SK-N-MC (cell line): ENCODE measurements around the gene LRIG3.

Experiments
- DNase-seq: peaks from one replicate; pipeline ENCODE4 v3.0.0-alpha.2; 2011; ENCODE audit warnings: low read depth, low spot score
- H3K27ac ChIP-seq: fragments of 200-600 bp; sonication (generic); 2 replicates; pipeline ENCODE4 v1.5.1; 2016; ENCODE audit warnings: mixed run types
- H3K36me3 ChIP-seq: fragments of 200-600 bp; sonication (generic); 2 replicates; pipeline ENCODE4 v1.6.1; 2017; ENCODE audit warnings: antibody characterized with exemption, low read length, mixed read lengths; ENCODE audit not compliant: insufficient read depth
- H3K4me3 ChIP-seq: fragments of 200-600 bp; sonication (generic); 2 replicates; pipeline ENCODE4 v1.5.1; 2016
- H3K9ac ChIP-seq: fragments of 200-600 bp; sonication (generic); 2 replicates; pipeline ENCODE4 v1.8.0; 2017; ENCODE audit warnings: mixed run types, mixed read lengths; ENCODE audit not compliant: insufficient read length
- H3K9me3 ChIP-seq: fragments of 200-600 bp; sonication (generic); 2 replicates; pipeline ENCODE4 v1.6.1; 2017; ENCODE audit warnings: low read depth, mild to moderate bottlenecking, antibody characterized with exemption, low read length, moderate library complexity, mixed read lengths
- EZH2 ChIP-seq: fragments of 200-600 bp; sonication (generic); IDR thresholded peaks from one replicate; pipeline ENCODE4 v1.6.1; 2017; ENCODE audit warnings: antibody characterized with exemption
- FOXP2 ChIP-seq: optimal IDR thresholded peaks from 2 replicates; pipeline ENCODE3; 2011; ENCODE audit warnings: mild to moderate bottlenecking, moderate library complexity; ENCODE audit not compliant: insufficient read depth; ENCODE audit errors: extremely low read length, control extremely low read depth
- POLR2AphosphoS5 ChIP-seq: IDR thresholded peaks from 2 replicates; pipeline ENCODE4 v1.6.1; 2012; ENCODE audit warnings: mild to moderate bottlenecking, low read depth, low read length, borderline replicate concordance

The LRIG3 gene

DNA sequence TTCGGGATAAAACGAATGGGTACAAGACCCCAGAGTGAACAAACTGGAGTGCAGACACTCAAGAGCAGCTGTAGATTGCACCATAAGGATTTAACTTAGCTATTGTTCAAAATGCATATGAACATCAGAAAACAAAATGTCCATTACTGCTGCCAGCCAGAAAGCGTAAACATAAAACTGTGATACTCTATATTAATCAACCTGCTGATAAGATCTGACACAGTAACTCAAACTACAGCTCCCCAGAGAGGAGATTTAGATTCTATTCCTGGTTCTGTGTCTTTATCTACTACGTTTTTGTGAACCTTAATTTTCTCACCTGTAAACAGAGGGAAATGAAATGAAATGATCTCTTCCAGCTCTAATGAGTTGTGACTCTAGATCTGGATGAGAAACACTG lies 22.3 kb downstream of the LRIG3 start:
- Histone ChIP-seq H3K27ac (no peak overlapping the region), H3K36me3 (peaks cover 37% of the 10 kb centered on the region), H3K4me3 (no peak overlapping the region), H3K9ac (no peak overlapping the region), H3K9me3 (no peaks in the 10 kb centered on the region)
- no peak for DNase-seq
- no peak for TF ChIP-seq POLR2AphosphoS5
- no peak for TF ChIP-seq FOXP2
- TF ChIP-seq EZH2, result no peak

- DNase-seq, result no peak
- Histone ChIP-seq H3K9me3 (no peaks in the 10 kb centered on the region), H3K9ac (no peak overlapping the region), H3K27ac (no peak overlapping the region), H3K36me3 (peaks cover 31% of the 10 kb centered on the region), H3K4me3 (no peak overlapping the region)
- TF ChIP-seq FOXP2, result no peak
- no peak for TF ChIP-seq EZH2
- TF ChIP-seq POLR2AphosphoS5, result no peak
Measured at GRCh38 chr12:58896278-58896677, 24.0 kb downstream of the LRIG3 start.

DNA sequence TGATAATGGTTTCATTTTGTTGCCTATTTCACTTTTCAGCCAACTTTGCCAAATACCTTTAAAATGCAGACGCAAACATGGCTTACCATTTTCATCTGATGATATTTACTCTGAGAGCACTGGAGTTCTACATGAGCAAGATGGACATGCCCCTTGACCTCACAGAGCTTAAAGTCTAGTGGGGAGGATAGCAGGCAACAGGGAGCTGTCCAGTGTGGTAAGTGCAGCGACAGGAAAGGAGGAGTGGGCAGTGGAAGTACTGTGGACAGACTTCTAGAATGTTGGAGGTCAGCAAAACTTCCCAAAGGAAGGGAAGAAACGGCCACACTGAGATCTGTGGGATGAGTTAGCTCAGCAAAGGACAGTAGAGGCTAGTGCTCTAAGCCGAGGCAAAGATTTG lies 25.3 kb downstream of the LRIG3 start:
- no peak for TF ChIP-seq POLR2AphosphoS5
- TF ChIP-seq EZH2, result no peak
- TF ChIP-seq FOXP2, result no peak
- no peak overlapping the region; the same call in 1 of the 2 replicates for H3K27ac ChIP-seq
- no peak for DNase-seq
- H3K9me3 ChIP-seq, result no peaks in the 10 kb centered on the region
- no peak overlapping the region for H3K9ac ChIP-seq
- peaks cover 27% of the 10 kb centered on the region for H3K36me3 ChIP-seq
- no peak overlapping the region for H3K4me3 ChIP-seq

DNA sequence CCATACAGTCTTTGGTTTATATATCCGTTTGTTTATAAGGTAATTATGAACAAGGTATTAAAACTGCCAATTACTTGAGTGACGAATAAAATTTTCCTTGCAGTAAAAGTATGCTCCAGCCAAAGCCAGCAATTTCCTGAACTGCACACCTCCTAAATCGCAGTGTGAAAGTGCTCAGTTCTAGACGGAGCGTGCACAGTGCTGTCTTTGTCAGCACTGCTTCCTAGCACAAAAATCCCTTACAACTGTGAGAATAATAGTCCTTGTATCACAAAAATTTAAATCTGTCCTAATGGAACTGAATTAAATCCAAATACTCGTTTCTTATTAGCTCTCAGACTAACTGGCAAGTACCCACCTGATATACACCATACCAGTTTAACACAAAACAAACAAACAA lies 26.3 kb downstream of the LRIG3 start:
- DNase-seq, result no peak

GRCh38 chr12:58893495-58893894 lies 26.8 kb downstream of the LRIG3 start:
- DNase-seq, result no peak
- Histone ChIP-seq H3K27ac (no peak overlapping the region), H3K4me3 (no peak overlapping the region), H3K9me3 (no peaks in the 10 kb centered on the region), H3K36me3 (peaks cover 33% of the 10 kb centered on the region), H3K9ac (no peak overlapping the region)
- TF ChIP-seq EZH2 (no peak), POLR2AphosphoS5 (no peak), FOXP2 (no peak)

More for the DNA sequence above, 26.3 kb downstream of the LRIG3 start:
- no peak overlapping the region for H3K9ac ChIP-seq
- no peak overlapping the region for H3K27ac ChIP-seq
- TF ChIP-seq FOXP2, result no peak
- TF ChIP-seq EZH2, result no peak
- no peak for TF ChIP-seq POLR2AphosphoS5
- peaks cover 28% of the 10 kb centered on the region for H3K36me3 ChIP-seq
- H3K4me3 ChIP-seq, result no peak overlapping the region
- no peaks in the 10 kb centered on the region for H3K9me3 ChIP-seq

GRCh38 chr12:58889557-58889956 lies 30.7 kb downstream of the LRIG3 start:
- no peaks in the 10 kb centered on the region for H3K9me3 ChIP-seq
- H3K4me3 ChIP-seq, result no peak overlapping the region
- DNase-seq, result no peak
- 0 out of 2 replicates have a peak overlapping the region, but pooled peaks have one; percentile 55 for H3K27ac ChIP-seq
- no peak overlapping the region for H3K9ac ChIP-seq
- peaks cover 54% of the 10 kb centered on the region for H3K36me3 ChIP-seq
- TF ChIP-seq FOXP2 (no peak), POLR2AphosphoS5 (no peak), EZH2 (no peak)

DNA sequence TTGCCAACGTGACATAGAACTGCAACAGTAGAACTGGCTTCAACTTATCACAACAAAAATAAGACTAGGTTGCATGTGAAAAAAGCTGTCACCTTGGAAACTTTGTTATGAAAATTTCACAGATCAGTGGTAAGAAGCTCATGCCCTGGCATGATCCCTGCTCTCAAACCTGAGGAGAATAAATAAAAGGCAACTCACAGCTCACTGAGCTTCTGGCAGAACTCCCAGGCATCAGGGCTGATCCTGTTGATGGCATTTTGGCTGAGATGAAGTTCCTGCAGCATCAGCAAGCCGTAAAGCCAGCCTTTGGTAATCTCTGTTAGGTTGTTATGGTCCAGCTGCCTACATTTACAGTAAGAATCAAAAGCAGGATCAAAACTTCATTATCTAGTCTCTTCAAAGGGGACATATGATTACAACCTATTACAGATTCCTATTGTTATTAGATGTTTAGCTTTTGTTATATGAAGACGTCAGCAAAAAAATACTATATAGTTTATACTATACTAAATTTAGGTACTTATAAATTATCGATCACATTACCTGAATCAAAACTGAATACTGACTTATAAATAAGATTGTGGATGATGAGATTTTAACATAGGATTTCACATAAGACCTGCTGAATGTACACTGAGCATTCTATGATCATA lies 32.0 kb downstream of the LRIG3 start:
- Histone ChIP-seq H3K4me3 (no peak overlapping the region), H3K27ac (peak overlapping the region; percentile 83), H3K36me3 (peaks cover 65% of the 10 kb centered on the region), H3K9me3 (no peaks in the 10 kb centered on the region), H3K9ac (no peak overlapping the region)
- DNase-seq, result no peak
- no peak for TF ChIP-seq FOXP2

- no peaks in the 10 kb centered on the region for H3K9me3 ChIP-seq
- TF ChIP-seq EZH2 (no peak), POLR2AphosphoS5 (no peak), FOXP2 (no peak)
- peak overlapping the region; percentile 28 for H3K4me3 ChIP-seq
- H3K27ac ChIP-seq, result peak overlapping the region; percentile 83
- H3K9ac ChIP-seq, result peak overlapping the region; percentile 16
- DNase-seq, result peak; percentile 61
- peaks cover 77% of the 10 kb centered on the region for H3K36me3 ChIP-seq
Measured at GRCh38 chr12:58887068-58887467, 33.2 kb downstream of the LRIG3 start.

- Histone ChIP-seq H3K4me3 (no peak overlapping the region), H3K9me3 (no peaks in the 10 kb centered on the region), H3K27ac (peak overlapping the region; percentile 83), H3K9ac (no peak overlapping the region), H3K36me3 (peaks cover 83% of the 10 kb centered on the region)
- TF ChIP-seq EZH2 (no peak), FOXP2 (no peak), POLR2AphosphoS5 (no peak)
- DNase-seq, result no peak
Measured at GRCh38 chr12:58886474-58886873, 33.8 kb downstream of the LRIG3 start.
